H1 (cell line): ENCODE data around the gene EPN3. TPM values are rescaled to one million over a fixed set of nuclear protein-coding genes. Genes with fewer than 3 reads are reported as not detected.

Experiments
- BRCA1 ChIP-seq: IDR thresholded peaks from 2 replicates; pipeline ENCODE4 v1.6.1; 2012; ENCODE audit warnings: low read depth, low read length, improper control_type of control experiment
- CREB1 ChIP-seq: IDR thresholded peaks from 2 replicates; pipeline ENCODE4 v1.6.1; 2012; ENCODE audit warnings: inconsistent platforms
- E2F6 ChIP-seq: IDR thresholded peaks from 2 replicates; pipeline ENCODE4 v1.6.1; 2012; ENCODE audit warnings: inconsistent platforms
- HDAC2 ChIP-seq, 2 experiments: fragments of 300-600 bp in 1 of 2; sonication (generic) in 1 of 2; IDR thresholded peaks; 2 replicates each; pipeline ENCODE4 v1.6.1; 2011 to 2012; ENCODE audit warnings: low read depth in 2 of 2, low read length in 2 of 2, mild to moderate bottlenecking in 2 of 2, moderate library complexity in 2 of 2, borderline replicate concordance in 1 of 2, inconsistent platforms in 1 of 2
- KDM5A ChIP-seq: fragments of 200-600 bp; IDR thresholded peaks from 2 replicates; pipeline ENCODE4 v1.7.1; 2012; ENCODE audit warnings: mild to moderate bottlenecking, low read length, inconsistent platforms, mixed read lengths
- RNF2 ChIP-seq: fragments of 200-900, 300-1000 bp; sonication (generic); IDR thresholded peaks from 2 replicates; pipeline ENCODE4 v1.7.1; 2016; ENCODE audit warnings: borderline replicate concordance, low read depth, mild to moderate bottlenecking, antibody characterized with exemption, low read length; ENCODE audit not compliant: poor library complexity, severe bottlenecking; ENCODE audit errors: missing control alignments
- SAP30 ChIP-seq: fragments of 300-600 bp; sonication (generic); IDR thresholded peaks from 2 replicates; pipeline ENCODE4 v1.7.1; 2012; ENCODE audit warnings: low read length, moderate library complexity, mild to moderate bottlenecking, inconsistent platforms; ENCODE audit not compliant: insufficient read depth, insufficient replicate concordance
- polyA plus RNA-seq, 7 experiments: library from polyadenylated mRNA; depleted of rRNA in 3 of 7; stranded (reverse) in 5 of 7; unstranded in 2 of 7; fragments of >200 nt in 5 of 7; fragments of 200-250 nt in 2 of 7; gene quantifications; 1 replicate in 5 of 7; 2 replicates in 1 of 7; 4 replicates in 1 of 7; pipeline versions ENCODE4 v1.2.1 to v1.2.3, GENCODE V29; 2011 to 2013; ENCODE audit warnings: missing spikeins in 2 of 7, mixed read lengths in 2 of 7
- total RNA-seq: library from RNA; stranded (reverse); fragmentation: NEBNext Ultra II Directional; extraction: Animal tissue kit (Norgen Biotek cat#: 25700); gene quantifications from 2 replicates; pipeline ENCODE4 v1.2.1, GENCODE V29; 2021

Gene EPN3
- total and polyA plus RNA-seq, 2 of the 8 experiments (the other 6 are each of a cell fraction or from before 2014, with no cell fraction given), result 6.7 to 7.9 TPM

DNA sequence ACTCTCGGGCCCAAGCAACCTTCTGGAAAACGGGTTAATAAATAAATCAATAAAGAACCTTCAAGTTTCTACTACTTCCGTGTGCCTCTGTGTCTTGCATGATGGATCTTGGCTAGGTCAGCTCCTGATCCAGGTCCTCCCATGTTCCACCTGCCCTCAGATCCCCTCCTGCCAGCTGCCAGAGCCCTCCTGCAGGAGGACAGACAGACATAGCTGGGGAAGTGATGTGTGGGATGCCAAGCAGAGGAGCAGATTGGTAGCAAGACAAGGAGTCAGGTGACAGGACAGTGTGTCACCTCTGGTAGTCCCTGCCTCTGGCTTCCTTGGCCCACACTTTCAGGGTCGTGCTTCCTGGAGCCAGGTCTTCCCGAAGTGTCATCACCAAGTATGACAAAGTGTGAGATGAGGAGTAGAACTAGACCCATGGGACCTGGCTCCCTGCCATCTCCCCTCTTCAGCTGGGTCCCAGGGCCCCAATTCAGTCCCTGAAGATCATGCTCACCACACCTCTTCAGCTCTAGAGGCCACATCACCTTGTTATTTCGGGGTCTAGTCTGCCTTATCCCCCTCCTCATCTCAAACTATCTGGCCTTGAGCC, 1.0 kb upstream of the EPN3 start (continued):
- TF ChIP-seq E2F6, result no peak
- TF ChIP-seq HDAC2 (IDR thresholded peaks at IDR 0.05; ENCODE audit: borderline replicate concordance in 1 of 2, low read depth in 2 of 2, low read length in 2 of 2), result no peak
- TF ChIP-seq BRCA1, result no peak
- no peak for TF ChIP-seq SAP30
- no peak for TF ChIP-seq RNF2
- TF ChIP-seq CREB1, result no peak
- no peak for TF ChIP-seq KDM5A
